ENCODE results near the gene SLC22A8. TPM values are rescaled to one million over a fixed set of nuclear protein-coding genes. Genes with fewer than 3 reads are reported as not detected.

SLC22A8 gene
- total and polyA plus RNA-seq, 10 of the 15 experiments (the other 5 are each of a cell fraction or from before 2014, with no cell fraction given): not detected

DNA sequence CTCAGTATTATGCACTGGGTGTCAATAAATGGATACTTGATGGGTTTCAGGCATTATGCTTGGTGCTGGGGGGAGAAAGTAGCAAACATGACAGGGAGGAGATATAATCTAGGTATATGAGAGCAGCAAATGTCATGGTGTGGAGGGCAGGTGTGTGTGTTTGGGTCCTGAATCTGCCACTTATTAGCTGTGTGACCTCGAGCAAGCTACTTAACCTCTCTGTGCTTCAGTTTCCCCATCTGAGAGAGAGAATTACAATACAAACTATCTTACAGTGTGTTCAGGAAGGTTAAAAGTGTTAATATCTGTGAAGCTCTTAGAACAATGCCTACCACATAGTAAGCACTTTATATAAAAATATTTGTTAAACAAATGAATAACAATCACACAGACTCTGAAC, 2.8 kb downstream of the SLC22A8 start (continued):
- TF ChIP-seq, protein P1, sequence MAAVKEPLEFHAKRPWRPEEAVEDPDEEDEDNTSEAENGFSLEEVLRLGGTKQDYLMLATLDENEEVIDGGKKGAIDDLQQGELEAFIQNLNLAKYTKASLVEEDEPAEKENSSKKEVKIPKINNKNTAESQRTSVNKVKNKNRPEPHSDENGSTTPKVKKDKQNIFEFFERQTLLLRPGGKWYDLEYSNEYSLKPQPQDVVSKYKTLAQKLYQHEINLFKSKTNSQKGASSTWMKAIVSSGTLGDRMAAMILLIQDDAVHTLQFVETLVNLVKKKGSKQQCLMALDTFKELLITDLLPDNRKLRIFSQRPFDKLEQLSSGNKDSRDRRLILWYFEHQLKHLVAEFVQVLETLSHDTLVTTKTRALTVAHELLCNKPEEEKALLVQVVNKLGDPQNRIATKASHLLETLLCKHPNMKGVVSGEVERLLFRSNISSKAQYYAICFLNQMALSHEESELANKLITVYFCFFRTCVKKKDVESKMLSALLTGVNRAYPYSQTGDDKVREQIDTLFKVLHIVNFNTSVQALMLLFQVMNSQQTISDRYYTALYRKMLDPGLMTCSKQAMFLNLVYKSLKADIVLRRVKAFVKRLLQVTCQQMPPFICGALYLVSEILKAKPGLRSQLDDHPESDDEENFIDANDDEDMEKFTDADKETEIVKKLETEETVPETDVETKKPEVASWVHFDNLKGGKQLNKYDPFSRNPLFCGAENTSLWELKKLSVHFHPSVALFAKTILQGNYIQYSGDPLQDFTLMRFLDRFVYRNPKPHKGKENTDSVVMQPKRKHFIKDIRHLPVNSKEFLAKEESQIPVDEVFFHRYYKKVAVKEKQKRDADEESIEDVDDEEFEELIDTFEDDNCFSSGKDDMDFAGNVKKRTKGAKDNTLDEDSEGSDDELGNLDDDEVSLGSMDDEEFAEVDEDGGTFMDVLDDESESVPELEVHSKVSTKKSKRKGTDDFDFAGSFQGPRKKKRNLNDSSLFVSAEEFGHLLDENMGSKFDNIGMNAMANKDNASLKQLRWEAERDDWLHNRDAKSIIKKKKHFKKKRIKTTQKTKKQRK (IDR thresholded peaks at IDR 0.05; ENCODE audit: low read depth, low read length): no peak
- TF ChIP-seq MYC (IDR thresholded peaks at IDR 0.05; ENCODE audit: insufficient read depth, insufficient read length, insufficient replicate concordance, low read length, severe bottlenecking) (no peak), RUNX3 (IDR thresholded peaks at IDR 0.05; ENCODE audit: low read length) (no peak), PAX8 (IDR thresholded peaks at IDR 0.05) (no peak)

DNA sequence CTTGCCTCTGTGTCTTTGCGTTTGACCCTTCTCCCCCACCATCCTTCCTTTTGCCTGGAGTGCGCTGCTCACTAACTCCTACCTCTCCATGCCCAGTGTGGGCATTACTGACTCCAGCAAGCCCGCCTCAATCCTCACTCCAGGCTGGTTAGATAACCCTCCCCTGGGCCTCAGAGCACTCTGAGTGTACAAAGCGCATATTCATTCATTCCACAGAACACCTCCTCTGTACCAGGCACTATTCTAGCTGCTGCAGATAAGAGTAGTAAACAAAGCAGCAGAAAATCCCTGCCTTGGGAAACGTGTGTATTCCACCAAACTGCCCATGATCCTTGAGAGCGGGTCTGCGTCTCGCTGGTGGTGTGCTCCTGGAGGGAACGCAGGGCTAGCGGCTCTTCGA, 3.2 kb downstream of the SLC22A8 start:
- H3K36me3 ChIP-seq (ENCODE audit: control insufficient read depth in 2 of 2, insufficient read depth in 2 of 2, low read length in 1 of 2): no peaks in the 10 kb centered on the region
- H3K4me2 ChIP-seq (ENCODE audit: control insufficient read depth, insufficient read depth): no peak overlapping the region
- TF ChIP-seq SMARCA5 (IDR thresholded peaks at IDR 0.05): no peak
- no peak for TF ChIP-seq SREBF1 (IDR thresholded peaks at IDR 0.05; ENCODE audit: low read length)
- TF ChIP-seq NR2C1 (IDR thresholded peaks at IDR 0.05): no peak
- no peak for TF ChIP-seq EP300 (IDR thresholded peaks at IDR 0.05; ENCODE audit: borderline replicate concordance in 1 of 2, control insufficient read depth in 1 of 2, low read depth in 2 of 2, low read length in 2 of 2)
- TF ChIP-seq MEF2A (IDR thresholded peaks at IDR 0.05; ENCODE audit: insufficient read depth, low read depth, low read length): no peak
- TF ChIP-seq MYC (IDR thresholded peaks at IDR 0.05; ENCODE audit: insufficient read depth, insufficient read length, insufficient replicate concordance, low read length, severe bottlenecking): no peak
- TF ChIP-seq STAT1 (conservative IDR thresholded peaks at IDR 0.05): no peak
- TF ChIP-seq TCF3 (IDR thresholded peaks at IDR 0.05; ENCODE audit: borderline replicate concordance, insufficient read depth, low read depth, low read length): no peak
- TF ChIP-seq CHD2 (IDR thresholded peaks at IDR 0.05; ENCODE audit: borderline replicate concordance, low read depth, low read length): no peak
- no peak for TF ChIP-seq KAT2A (conservative IDR thresholded peaks at IDR 0.05; ENCODE audit: control insufficient read depth, low read depth, low read length)
- TF ChIP-seq ESRRA (IDR thresholded peaks at IDR 0.05; ENCODE audit: low read length): no peak
- BruUV-seq (replicated peaks): no TSS peak
- CTCF ChIA-PET: interaction anchor here (0.5 to 1.5 kb wide), 3 partner anchors 10 to 746 kb away, joined by 3 to 5 read pairs (median 4); no protein-coding TSS in a partner anchor
- RAD21 ChIA-PET (ENCODE audit: unreplicated experiment): no interaction called here
- DNase-seq (ENCODE audit: low read depth, low spot score) (no peak), ATAC-seq (no peak), FAIRE-seq (no peak)
- H3K27me3 ChIP-seq (replicated peaks in 1 of 2; ENCODE audit: control insufficient read depth in 2 of 2, insufficient read depth in 2 of 2, low read length in 1 of 2): peaks cover under 1 to 2% of the 10 kb centered on the region in 2 experiments; a peak in 3 of 4 replicates
- H3K79me2 ChIP-seq (ENCODE audit: control insufficient read depth, insufficient read depth, low read length): no peaks in the 10 kb centered on the region
- no peaks in the 10 kb centered on the region for H4K20me1 ChIP-seq (ENCODE audit: control insufficient read depth, insufficient read depth)
- SMC1A ChIA-PET (ENCODE audit: uncharacterized antibody, unreplicated experiment): no interaction called here
- H3K9me3 ChIP-seq (replicated peaks; ENCODE audit: control insufficient read depth, insufficient read depth, low read length): no peaks in the 10 kb centered on the region
- H2AFZ ChIP-seq (ENCODE audit: control insufficient read depth, low read depth, low read length): no peak overlapping the region
- in situ Hi-C loops (cut with MboI) (no loop called here), intact Hi-C loops (cut with micrococcal nuclease; ENCODE audit: unreplicated experiment) (no loop called here)
- POLR2A ChIA-PET: no interaction called here
- H3K4me1 ChIP-seq (ENCODE audit: control insufficient read depth, insufficient read depth, low read length): no peaks in the 10 kb centered on the region
- no peak overlapping the region for H3K4me3 ChIP-seq
- no peak overlapping the region for H3K27ac ChIP-seq (ENCODE audit: control insufficient read depth, insufficient read depth)
- H3K9ac ChIP-seq (ENCODE audit: control insufficient read depth, insufficient read depth, low read length): no peak overlapping the region
- WGBS (ENCODE audit: insufficient coverage, insufficient replicate concordance, low lambda C conversion rate, missing lambda C conversion rate): 63% methylated on average over 11 of the region's 11 CpGs
